ENCODE results near the gene OLFML1.
"Not testable (repeated sequence)": the region's sequence is repeated elsewhere in the genome, so short reads cannot be mapped to it uniquely, and the experiment has no call there.

OLFML1 gene

DNA sequence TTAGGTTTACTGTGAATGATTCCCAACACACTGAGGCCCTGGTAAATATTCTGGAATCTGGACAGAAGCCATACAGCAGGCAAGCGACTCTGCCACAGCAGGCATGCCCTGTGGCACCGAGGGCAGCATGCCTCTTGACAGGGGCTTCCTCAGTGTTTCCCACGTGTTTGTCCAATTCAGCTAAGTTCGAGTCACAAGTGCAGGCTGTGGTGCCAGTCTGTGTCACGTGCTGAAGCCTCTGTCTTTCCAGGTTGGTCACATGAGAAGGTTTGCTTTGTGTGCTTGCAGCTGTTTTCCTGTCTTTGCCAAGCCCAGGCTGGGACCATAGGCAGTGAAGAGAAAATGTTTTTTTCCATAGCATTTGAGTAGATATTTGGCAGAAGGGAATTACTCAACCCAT lies 26.1 kb downstream of the OLFML1 start:
- CTCF ChIA-PET: interaction anchor here (1.1 kb wide), 1 partner anchor 60 kb away, joined by 3 read pairs; no protein-coding TSS in a partner anchor

DNA sequence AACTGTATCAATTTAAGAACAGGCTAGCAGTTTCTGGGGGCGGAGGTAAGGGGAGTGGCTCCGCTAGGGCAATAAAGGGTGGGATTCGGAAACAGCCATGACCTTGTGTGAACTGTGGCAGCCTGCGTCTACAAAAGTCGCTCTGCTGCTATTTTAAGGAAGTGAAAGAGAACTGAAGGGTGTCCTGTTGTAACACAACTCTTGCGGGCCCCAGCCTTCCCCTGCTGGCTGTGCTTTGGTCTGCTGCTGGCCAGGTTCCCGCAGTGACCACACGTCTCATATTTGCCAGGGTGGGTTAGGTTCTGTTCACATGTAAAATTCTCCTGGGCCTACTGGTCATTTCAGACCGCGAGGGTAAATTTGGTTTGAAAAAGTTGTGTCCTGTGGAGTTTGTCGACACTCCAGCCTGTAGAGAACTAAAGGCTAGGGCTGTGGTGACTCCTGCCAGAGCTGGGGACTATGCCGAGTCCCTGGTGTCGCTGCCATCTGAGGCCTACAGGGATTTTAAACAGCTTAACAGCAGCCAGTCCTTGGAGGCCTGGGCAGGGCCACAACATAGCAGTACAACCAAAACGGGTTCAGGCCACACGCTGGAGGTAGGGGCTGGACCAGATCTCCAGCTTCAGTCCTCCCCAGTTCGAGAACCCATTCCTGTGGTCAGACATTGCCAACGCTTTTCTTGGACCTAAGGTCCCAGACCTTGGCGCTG lies 27.4 kb downstream of the OLFML1 start:
- H3K27ac ChIP-seq: peak overlapping the region; percentile 71
- TF ChIP-seq, protein P1, sequence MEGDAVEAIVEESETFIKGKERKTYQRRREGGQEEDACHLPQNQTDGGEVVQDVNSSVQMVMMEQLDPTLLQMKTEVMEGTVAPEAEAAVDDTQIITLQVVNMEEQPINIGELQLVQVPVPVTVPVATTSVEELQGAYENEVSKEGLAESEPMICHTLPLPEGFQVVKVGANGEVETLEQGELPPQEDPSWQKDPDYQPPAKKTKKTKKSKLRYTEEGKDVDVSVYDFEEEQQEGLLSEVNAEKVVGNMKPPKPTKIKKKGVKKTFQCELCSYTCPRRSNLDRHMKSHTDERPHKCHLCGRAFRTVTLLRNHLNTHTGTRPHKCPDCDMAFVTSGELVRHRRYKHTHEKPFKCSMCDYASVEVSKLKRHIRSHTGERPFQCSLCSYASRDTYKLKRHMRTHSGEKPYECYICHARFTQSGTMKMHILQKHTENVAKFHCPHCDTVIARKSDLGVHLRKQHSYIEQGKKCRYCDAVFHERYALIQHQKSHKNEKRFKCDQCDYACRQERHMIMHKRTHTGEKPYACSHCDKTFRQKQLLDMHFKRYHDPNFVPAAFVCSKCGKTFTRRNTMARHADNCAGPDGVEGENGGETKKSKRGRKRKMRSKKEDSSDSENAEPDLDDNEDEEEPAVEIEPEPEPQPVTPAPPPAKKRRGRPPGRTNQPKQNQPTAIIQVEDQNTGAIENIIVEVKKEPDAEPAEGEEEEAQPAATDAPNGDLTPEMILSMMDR (conservative IDR thresholded peaks at IDR 0.05; ENCODE audit: low read depth): no peak
- no peak for DNase-seq (ENCODE audit: low spot score)
- ChIA-PET POLR2A (ENCODE audit: low non-redundant PET) (interaction anchor here (1.1 kb wide), 1 partner anchor 62 kb away, joined by 3 read pairs; no protein-coding TSS in a partner anchor), CTCF (interaction anchor here (0.5 to 2.1 kb wide), 9 partner anchors 11 to 1694 kb away, joined by 3 to 10 read pairs (median 3); no protein-coding TSS in a partner anchor)

More for the DNA sequence above, 26.1 kb downstream of the OLFML1 start:
- no peak overlapping the region for H3K27ac ChIP-seq
- TF ChIP-seq, protein P1 (conservative IDR thresholded peaks at IDR 0.05; ENCODE audit: low read depth): no peak
- POLR2A ChIA-PET (ENCODE audit: low non-redundant PET): no interaction called here
- no peak for DNase-seq (ENCODE audit: low spot score)

DNA sequence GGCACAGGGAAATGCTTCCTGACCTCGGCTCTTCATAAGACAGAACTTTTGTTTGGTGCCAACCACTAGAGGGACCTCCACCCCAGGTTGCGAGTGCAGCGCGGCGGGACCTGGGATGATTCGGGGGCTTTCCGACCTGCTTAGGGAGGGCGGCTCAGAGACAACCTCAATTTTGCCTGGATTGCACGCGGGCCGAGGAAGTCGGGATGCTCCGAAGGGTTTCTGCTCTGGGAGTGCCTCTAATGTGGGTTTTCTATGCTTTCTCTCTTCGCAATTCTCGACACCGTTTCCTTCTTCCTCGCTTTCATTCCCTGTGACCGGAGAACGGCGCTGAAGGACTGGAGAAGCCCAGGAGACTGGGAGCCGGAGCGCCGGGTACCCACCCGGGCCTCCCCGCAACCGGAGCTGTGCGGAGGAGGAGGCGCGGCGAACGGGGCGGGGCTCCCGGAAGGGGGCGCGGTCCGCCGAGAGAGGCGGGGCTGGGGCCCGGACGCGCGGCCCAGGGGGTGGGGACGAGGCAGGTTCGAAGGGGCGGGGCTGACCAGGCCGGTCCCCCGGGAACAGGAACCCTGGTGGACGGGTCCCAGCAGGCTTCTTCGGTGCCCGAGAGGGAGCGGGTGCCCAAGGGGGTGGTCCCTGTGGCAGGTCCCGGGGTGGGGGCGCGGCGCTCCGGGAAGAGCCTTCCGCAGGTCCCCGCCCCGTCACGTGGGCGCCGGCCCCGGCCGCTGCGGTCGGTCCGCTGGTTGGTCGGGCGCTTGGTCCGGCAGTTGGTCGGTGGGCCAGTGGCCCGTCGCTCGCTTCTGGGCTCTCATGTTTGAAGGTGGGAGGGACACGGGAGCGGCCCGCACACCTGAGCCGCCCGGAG lies 28.2 kb downstream of the OLFML1 start, which contains the start of gene PPFIBP2:
PPFIBP2 (plus strand) TSS at position 766 of the 865 bp plus-strand sequence. CDS start 35,477 bp downstream, outside the sequence.
- ChIA-PET CTCF (interaction anchor here (0.6 to 2.1 kb wide), 10 partner anchors 10 to 1695 kb away, joined by 3 to 10 read pairs (median 4); no protein-coding TSS in a partner anchor), POLR2A (ENCODE audit: low non-redundant PET) (interaction anchor here (1.1 kb wide), 1 partner anchor 63 kb away, joined by 3 read pairs; no protein-coding TSS in a partner anchor)
- H3K27ac ChIP-seq: peak within 1 kb of the TSS; percentile 71
- TF ChIP-seq, protein P1 (conservative IDR thresholded peaks at IDR 0.05; ENCODE audit: low read depth): peak; percentile 75
- peak; percentile 90 for DNase-seq (ENCODE audit: low spot score)

DNA sequence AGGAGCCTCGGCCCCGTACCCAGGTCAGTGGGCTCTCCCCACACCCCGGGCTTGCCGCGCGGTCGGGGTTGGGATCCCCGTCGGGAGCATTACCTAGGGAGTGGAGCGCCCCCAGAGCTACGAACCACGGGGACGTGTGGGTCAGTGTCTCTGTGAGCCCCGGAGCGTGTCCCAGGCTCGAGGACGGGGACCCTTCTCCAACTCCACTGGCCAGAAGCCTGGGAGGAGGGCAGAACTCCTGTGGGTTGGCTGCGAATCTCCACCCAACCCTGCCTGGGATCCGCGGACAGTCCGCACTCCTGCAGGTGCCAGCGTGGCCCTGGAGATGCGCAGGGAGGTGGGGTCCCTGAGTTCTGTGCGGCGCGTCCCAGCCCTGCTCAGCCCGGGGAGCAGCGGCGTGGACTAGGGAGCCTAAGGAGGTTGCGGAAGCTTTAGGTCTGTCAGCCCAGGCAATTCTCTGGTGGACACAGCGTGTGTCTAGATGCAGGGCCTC lies 28.8 kb downstream of the OLFML1 start:
- peak overlapping the region; percentile 71 for H3K27ac ChIP-seq
- ChIA-PET CTCF (interaction anchor here (0.6 to 2.1 kb wide), 6 partner anchors 11 to 252 kb away, joined by 3 to 10 read pairs (median 4); no protein-coding TSS in a partner anchor), POLR2A (ENCODE audit: low non-redundant PET) (interaction anchor here (1.1 kb wide), 1 partner anchor 64 kb away, joined by 3 read pairs; no protein-coding TSS in a partner anchor)
- TF ChIP-seq, protein P1 (conservative IDR thresholded peaks at IDR 0.05; ENCODE audit: low read depth): no peak
- no peak for DNase-seq (ENCODE audit: low spot score)

DNA sequence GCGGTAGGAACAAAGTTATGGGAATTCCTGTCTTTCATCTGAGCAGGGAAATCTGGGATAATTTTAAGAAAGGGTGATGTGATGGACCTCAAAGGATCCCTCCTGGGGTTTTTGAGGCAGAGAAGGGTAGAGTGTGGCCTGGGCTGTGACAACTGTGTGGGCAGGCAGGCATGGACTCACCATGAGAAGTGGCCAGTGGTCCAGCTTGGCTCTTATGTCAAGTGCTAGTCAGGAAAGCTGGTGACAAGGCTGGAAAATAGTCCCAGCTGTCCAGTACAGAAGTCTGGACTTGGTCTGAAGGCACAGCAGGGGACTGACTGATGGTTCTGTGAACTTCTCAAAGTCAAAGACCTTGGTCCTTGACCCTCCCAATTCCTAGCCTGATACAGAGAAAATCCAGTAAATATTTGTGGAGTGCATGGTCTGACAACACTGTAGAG lies 30.2 kb downstream of the OLFML1 start:
- no peak for DNase-seq (ENCODE audit: low spot score)
- H3K27ac ChIP-seq: no peak overlapping the region
- ChIA-PET POLR2A (ENCODE audit: low non-redundant PET) (no interaction called here), CTCF (interaction anchor here (0.6 kb wide), 2 partner anchors 93 to 179 kb away, joined by 3 to 5 read pairs; no protein-coding TSS in a partner anchor)
- TF ChIP-seq, protein P1 (conservative IDR thresholded peaks at IDR 0.05; ENCODE audit: low read depth): no peak

DNA sequence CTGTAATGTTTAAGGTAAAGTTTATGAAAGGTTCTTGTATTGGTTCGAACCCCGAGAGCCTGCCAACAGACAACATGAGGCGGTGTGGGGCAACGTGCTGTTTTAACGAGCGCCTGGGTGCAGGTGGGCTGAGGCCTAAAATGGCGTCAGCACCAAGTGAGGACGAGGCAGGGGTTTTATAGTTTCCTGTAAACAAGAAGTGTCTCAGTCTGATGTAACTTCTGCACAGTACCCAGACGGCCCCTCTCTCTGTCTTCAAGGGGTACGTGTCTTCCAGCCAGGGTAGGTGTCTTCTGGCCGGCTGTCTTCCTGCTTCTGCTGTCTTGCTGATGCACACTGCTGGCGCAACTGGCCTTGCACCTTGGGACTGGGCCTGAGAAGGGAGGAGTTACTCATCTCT lies 31.2 kb downstream of the OLFML1 start:
- TF ChIP-seq, protein P1 (conservative IDR thresholded peaks at IDR 0.05; ENCODE audit: low read depth): no peak
- no peak overlapping the region for H3K27ac ChIP-seq
- ChIA-PET POLR2A (ENCODE audit: low non-redundant PET) (no interaction called here), CTCF (no interaction called here)
- no peak for DNase-seq (ENCODE audit: low spot score)

DNA sequence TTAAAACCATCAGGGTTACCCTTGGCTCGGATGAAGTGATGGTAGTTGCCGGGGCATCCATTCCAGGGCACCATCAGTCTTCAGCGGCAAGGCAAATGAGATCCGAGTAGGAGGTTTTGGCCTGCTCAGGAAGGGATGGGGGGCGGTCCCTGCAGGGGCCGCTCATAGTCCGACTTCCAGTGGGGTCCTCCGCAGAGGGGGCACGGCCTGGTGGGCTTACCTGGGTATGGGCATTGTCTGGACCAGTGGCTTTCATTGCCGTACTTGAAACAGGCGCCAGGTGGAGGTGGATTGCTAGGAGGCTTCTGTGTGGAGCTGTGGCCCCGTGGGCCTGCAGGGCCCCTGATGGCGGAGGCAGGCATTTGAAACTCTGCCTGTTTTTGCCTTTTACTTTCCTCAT lies 32.4 kb downstream of the OLFML1 start:
- CTCF ChIA-PET; H3K27ac ChIP-seq; DNase-seq (ENCODE audit: low spot score); POLR2A ChIA-PET (ENCODE audit: low non-redundant PET): not testable (repeated sequence)

Measured in RWPE1 (cell line).